Activated T-helper 1 cell treated with Interleukin-2 at 50 U/mL for 16 hours (primary cell): ENCODE measurements around the gene KSR1.
A peak's percentile ranks its signal among the peaks of the same experiment; 100 is the strongest.
"Not testable (repeated sequence)": the region's sequence is repeated elsewhere in the genome, so short reads cannot be mapped to it uniquely, and the experiment has no call there.

Source experiments
- DNase-seq: peaks from one replicate; pipeline ENCODE4 v3.0.0-alpha.2; 2020; ENCODE audit warnings: low read depth

The KSR1 gene

GRCh38 chr17:27454089-27454488, 2.2 kb upstream of the KSR1 start:
- DNase-seq: no peak

- DNase-seq: no peak
Observed at GRCh38 chr17:27455236-27455913, 873 bp upstream of the KSR1 start.

GRCh38 chr17:27456681-27457359, 572 bp downstream of the KSR1 start:
- DNase-seq: no peak

- no peak for DNase-seq
Observed at GRCh38 chr17:27457360-27457715, 1.1 kb downstream of the KSR1 start.

- DNase-seq: no peak
Observed at GRCh38 chr17:27457731-27458523, 1.7 kb downstream of the KSR1 start.

GRCh38 chr17:27458524-27458908, 2.3 kb downstream of the KSR1 start:
- no peak for DNase-seq

GRCh38 chr17:27459433-27459832, 3.2 kb downstream of the KSR1 start:
- no peak for DNase-seq

GRCh38 chr17:27460196-27460725, 4.0 kb downstream of the KSR1 start:
- DNase-seq: no peak

- no peak for DNase-seq
Observed at GRCh38 chr17:27461192-27461859, 5.1 kb downstream of the KSR1 start.

- no peak for DNase-seq
Observed at GRCh38 chr17:27462149-27462548, 5.9 kb downstream of the KSR1 start.

GRCh38 chr17:27462714-27463113, 6.5 kb downstream of the KSR1 start:
- DNase-seq: no peak

GRCh38 chr17:27463235-27463677, 7.0 kb downstream of the KSR1 start:
- no peak for DNase-seq

- not testable (repeated sequence) for DNase-seq
Observed at GRCh38 chr17:27464019-27464418, 7.8 kb downstream of the KSR1 start.

GRCh38 chr17:27464431-27464830, 8.2 kb downstream of the KSR1 start:
- DNase-seq: no peak

- DNase-seq: not testable (repeated sequence)
Observed at GRCh38 chr17:27465875-27466274, 9.6 kb downstream of the KSR1 start.

- no peak for DNase-seq
Observed at GRCh38 chr17:27466376-27466742, 10.1 kb downstream of the KSR1 start.

GRCh38 chr17:27466743-27467375, 10.6 kb downstream of the KSR1 start:
- DNase-seq: peak; percentile 23

GRCh38 chr17:27469256-27469655, 13.0 kb downstream of the KSR1 start:
- no peak for DNase-seq

GRCh38 chr17:27471321-27472269, 15.3 kb downstream of the KSR1 start:
- DNase-seq: peak; percentile 50

GRCh38 chr17:27473190-27473747, 17.0 kb downstream of the KSR1 start:
- DNase-seq: no peak
